ENCODE measurements around the gene PHYHIPL.

The PHYHIPL gene

GRCh38 chr10:59271160-59271559 is 94.7 kb downstream of the PHYHIPL start:
- no peak overlapping the region for H3K4me3 ChIP-seq
- H4K20me1 ChIP-seq, result no peaks in the 10 kb centered on the region
- no peak overlapping the region for H3K27ac ChIP-seq
- no peaks in the 10 kb centered on the region for H3K36me3 ChIP-seq
- H3K9ac ChIP-seq, result no peak overlapping the region
- peaks cover 4% of the 10 kb centered on the region for H3K4me1 ChIP-seq
- no peaks in the 10 kb centered on the region for H3K9me3 ChIP-seq
- no peaks in the 10 kb centered on the region for H3K27me3 ChIP-seq
- no peak for TF ChIP-seq Cebpa-rat (IDR thresholded peaks at IDR 0.05)
- no peak overlapping the region for H3K4me2 ChIP-seq

DNA sequence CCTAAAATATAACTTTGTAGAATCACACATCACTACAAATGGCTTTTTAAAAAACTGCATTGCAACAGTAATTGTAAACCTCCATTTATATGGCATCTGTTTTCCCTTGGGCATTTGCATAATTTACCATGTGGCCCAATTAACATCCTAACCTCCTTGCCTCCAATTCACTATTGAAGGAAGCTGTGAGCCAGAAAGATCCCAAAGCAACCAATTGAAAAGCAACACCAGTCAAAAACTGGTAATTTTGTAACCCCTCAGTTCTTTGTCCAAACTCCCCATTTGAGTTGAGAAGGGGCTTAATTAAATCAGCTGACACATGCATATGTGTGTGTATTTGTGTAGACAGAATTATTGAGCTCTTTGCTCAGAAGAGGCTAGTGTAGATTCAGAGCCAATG is 95.6 kb downstream of the PHYHIPL start:
- Histone ChIP-seq H3K9me3 (no peaks in the 10 kb centered on the region), H3K27me3 (no peaks in the 10 kb centered on the region), H3K4me3 (no peak overlapping the region), H3K9ac (no peak overlapping the region), H3K4me2 (no peak overlapping the region), H3K27ac (no peak overlapping the region), H3K4me1 (no peaks in the 10 kb centered on the region), H4K20me1 (no peaks in the 10 kb centered on the region), H3K36me3 (no peaks in the 10 kb centered on the region)
- no peak for TF ChIP-seq Cebpa-rat (IDR thresholded peaks at IDR 0.05)

- no peak overlapping the region for H3K4me2 ChIP-seq
- H3K4me3 ChIP-seq, result no peak overlapping the region
- H3K27ac ChIP-seq, result no peak overlapping the region
- H3K9ac ChIP-seq, result no peak overlapping the region
- no peaks in the 10 kb centered on the region for H4K20me1 ChIP-seq
- H3K4me1 ChIP-seq, result no peaks in the 10 kb centered on the region
- H3K9me3 ChIP-seq, result no peaks in the 10 kb centered on the region
- no peaks in the 10 kb centered on the region for H3K36me3 ChIP-seq
- no peaks in the 10 kb centered on the region for H3K27me3 ChIP-seq
- no peak for TF ChIP-seq Cebpa-rat (IDR thresholded peaks at IDR 0.05)
Observed at GRCh38 chr10:59273445-59273844, 97.0 kb downstream of the PHYHIPL start.

- Histone ChIP-seq H4K20me1 (no peaks in the 10 kb centered on the region), H3K27ac (no peak overlapping the region), H3K4me1 (no peaks in the 10 kb centered on the region), H3K9ac (no peak overlapping the region), H3K27me3 (no peaks in the 10 kb centered on the region), H3K9me3 (no peaks in the 10 kb centered on the region), H3K4me2 (no peak overlapping the region), H3K4me3 (no peak overlapping the region), H3K36me3 (no peaks in the 10 kb centered on the region)
- no peak for TF ChIP-seq Cebpa-rat (IDR thresholded peaks at IDR 0.05)
Observed at GRCh38 chr10:59276133-59276532, 99.7 kb downstream of the PHYHIPL start.

- Histone ChIP-seq H3K4me2 (no peak overlapping the region), H3K4me3 (no peak overlapping the region), H3K36me3 (no peaks in the 10 kb centered on the region), H3K27ac (no peak overlapping the region), H3K27me3 (no peaks in the 10 kb centered on the region), H4K20me1 (no peaks in the 10 kb centered on the region), H3K9ac (no peak overlapping the region), H3K4me1 (no peaks in the 10 kb centered on the region), H3K9me3 (no peaks in the 10 kb centered on the region)
- TF ChIP-seq Cebpa-rat (IDR thresholded peaks at IDR 0.05), result no peak
Observed at GRCh38 chr10:59276919-59277318, 100.5 kb downstream of the PHYHIPL start.

GRCh38 chr10:59279476-59279875 is 103.0 kb downstream of the PHYHIPL start:
- H3K9me3 ChIP-seq, result no peaks in the 10 kb centered on the region
- H3K27me3 ChIP-seq, result no peaks in the 10 kb centered on the region
- H3K27ac ChIP-seq, result no peak overlapping the region
- TF ChIP-seq Cebpa-rat (IDR thresholded peaks at IDR 0.05), result no peak
- H4K20me1 ChIP-seq, result no peaks in the 10 kb centered on the region
- H3K4me2 ChIP-seq, result no peak overlapping the region
- no peak overlapping the region for H3K4me3 ChIP-seq
- no peak overlapping the region for H3K9ac ChIP-seq
- no peaks in the 10 kb centered on the region for H3K4me1 ChIP-seq
- no peaks in the 10 kb centered on the region for H3K36me3 ChIP-seq

- Histone ChIP-seq H3K9ac (no peak overlapping the region), H3K4me2 (no peak overlapping the region), H4K20me1 (no peaks in the 10 kb centered on the region), H3K27me3 (no peaks in the 10 kb centered on the region), H3K27ac (no peak overlapping the region), H3K4me1 (no peaks in the 10 kb centered on the region), H3K9me3 (no peaks in the 10 kb centered on the region), H3K4me3 (no peak overlapping the region), H3K36me3 (no peaks in the 10 kb centered on the region)
- no peak for TF ChIP-seq Cebpa-rat (IDR thresholded peaks at IDR 0.05)
Observed at GRCh38 chr10:59279991-59280505, 103.6 kb downstream of the PHYHIPL start.

DNA sequence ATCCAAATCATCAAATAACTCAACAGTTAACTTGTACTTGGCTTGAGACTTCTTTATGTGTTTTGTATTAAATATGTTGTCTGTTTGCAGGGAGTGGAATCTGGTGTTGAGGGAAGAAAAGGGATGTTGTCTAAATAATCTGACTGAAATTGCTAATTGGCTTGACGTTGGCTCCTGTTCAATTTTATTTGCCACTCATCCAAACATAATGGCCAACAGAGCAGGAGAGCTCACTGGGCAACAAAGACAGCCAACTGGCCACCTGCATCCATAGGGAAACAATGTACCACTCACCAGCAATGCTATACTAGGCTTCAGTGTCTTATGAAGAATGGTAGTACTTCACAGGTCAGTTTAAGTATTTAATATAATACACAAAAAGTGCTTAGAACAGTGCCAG is 105.4 kb downstream of the PHYHIPL start:
- no peaks in the 10 kb centered on the region for H4K20me1 ChIP-seq
- H3K4me1 ChIP-seq, result no peaks in the 10 kb centered on the region
- H3K9me3 ChIP-seq, result no peaks in the 10 kb centered on the region
- no peak overlapping the region for H3K27ac ChIP-seq
- H3K27me3 ChIP-seq, result no peaks in the 10 kb centered on the region
- no peaks in the 10 kb centered on the region for H3K36me3 ChIP-seq
- no peak overlapping the region for H3K4me3 ChIP-seq
- no peak for TF ChIP-seq Cebpa-rat (IDR thresholded peaks at IDR 0.05)
- H3K4me2 ChIP-seq, result no peak overlapping the region
- no peak overlapping the region for H3K9ac ChIP-seq

DNA sequence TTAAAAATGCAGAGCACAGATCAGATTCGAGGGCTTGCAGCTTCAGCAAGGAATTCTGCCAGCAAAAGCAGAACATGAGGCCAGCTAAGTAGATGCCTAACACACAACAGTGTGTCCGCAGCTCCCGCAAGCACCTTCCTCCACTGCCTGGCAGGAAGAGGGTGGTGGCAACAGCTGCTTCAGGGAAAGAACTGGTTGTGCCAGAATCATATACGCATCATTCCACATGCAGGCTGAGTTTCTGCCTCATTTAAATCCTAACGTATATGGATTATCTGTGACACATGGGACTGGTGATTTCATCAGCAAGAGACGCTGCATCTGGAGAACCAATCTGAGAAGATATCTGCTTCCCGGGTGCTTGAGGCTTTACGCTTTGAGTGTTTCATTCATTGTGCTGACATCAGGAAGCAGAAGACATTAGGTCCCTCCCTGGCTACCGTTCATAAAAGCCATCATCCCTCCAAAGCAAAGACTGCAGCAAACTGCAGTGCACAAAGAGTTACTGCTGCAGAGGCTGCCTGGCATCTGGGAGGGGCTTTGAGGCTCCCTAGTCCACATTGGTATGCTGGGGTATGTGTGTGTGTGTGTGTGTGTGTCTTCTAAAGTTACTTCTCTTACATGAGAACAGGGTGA is 107.1 kb downstream of the PHYHIPL start:
- no peak for TF ChIP-seq Cebpa-rat (IDR thresholded peaks at IDR 0.05)
- Histone ChIP-seq H3K27me3 (no peaks in the 10 kb centered on the region), H3K27ac (no peak overlapping the region), H3K4me3 (no peak overlapping the region), H3K4me2 (no peak overlapping the region), H3K36me3 (no peaks in the 10 kb centered on the region), H3K4me1 (no peaks in the 10 kb centered on the region), H4K20me1 (no peaks in the 10 kb centered on the region), H3K9ac (no peak overlapping the region), H3K9me3 (no peaks in the 10 kb centered on the region)

- Histone ChIP-seq H3K4me3 (no peak overlapping the region), H3K4me2 (no peak overlapping the region), H3K9me3 (no peaks in the 10 kb centered on the region), H3K36me3 (no peaks in the 10 kb centered on the region), H3K9ac (no peak overlapping the region), H3K27me3 (no peaks in the 10 kb centered on the region), H3K27ac (no peak overlapping the region), H4K20me1 (no peaks in the 10 kb centered on the region), H3K4me1 (no peaks in the 10 kb centered on the region)
- no peak for TF ChIP-seq Cebpa-rat (IDR thresholded peaks at IDR 0.05)
Observed at GRCh38 chr10:59284118-59284975, 107.9 kb downstream of the PHYHIPL start.

All from BLaER1 (cell line).